ENCODE results near the gene PACS2.

The PACS2 gene

DNA sequence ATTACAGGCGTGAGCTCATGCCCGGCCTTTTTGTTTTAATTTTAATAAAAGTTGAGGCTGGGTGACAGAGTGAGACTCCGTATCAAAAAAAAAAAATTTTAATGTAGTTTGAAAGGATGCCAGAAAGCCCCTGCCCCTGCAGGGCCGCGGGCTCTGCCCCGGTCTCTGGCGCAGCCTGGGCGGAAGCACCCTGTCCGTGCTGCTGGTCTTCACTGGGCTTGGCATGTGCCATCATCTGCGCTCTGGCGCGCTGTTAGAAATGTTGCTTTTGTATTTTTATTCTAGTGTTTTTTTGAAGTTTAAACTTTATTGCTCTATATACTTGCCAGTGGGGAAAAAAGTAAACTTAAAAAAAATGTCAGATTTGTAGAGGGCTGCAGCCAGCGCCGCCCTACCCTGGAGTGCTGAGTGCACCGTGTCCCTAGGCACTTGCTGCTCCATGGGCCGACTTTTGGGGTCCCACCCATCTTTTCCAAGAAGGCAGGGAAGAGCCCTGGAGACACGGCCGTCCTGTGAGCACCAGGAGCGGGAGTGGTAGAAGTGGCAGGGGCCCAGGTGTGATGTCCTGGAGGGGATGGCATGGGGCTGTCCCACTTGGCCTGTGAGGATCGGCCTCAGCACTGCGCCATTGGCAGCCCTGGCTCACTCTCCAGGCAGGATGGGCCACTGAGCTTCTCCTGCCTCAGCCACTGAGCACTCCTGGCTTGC lies 109.1 kb downstream of the PACS2 start:
- DNase-seq (ENCODE audit: low spot score) = no peak

DNA sequence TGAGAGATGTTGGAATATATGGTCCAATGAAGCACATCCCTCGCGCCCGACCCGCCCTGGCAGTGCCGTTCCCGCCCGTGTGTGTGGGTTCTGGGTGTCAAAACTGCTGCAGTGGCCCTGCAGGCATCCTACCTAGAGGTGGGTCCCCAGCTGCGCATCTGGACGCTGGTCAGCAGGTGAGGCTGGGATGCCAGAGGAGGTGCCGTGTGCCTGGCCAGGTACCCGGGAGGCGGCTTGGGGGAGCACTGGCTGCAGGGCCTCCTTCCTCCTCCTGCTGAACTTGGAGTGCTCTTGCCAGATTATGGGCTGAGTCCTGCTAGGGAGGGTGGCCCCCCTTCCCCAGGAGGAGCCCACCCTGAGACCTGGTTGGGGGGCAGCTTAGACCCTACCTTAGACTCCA lies 110.3 kb downstream of the PACS2 start:
- no peak for DNase-seq (ENCODE audit: low spot score)

DNA sequence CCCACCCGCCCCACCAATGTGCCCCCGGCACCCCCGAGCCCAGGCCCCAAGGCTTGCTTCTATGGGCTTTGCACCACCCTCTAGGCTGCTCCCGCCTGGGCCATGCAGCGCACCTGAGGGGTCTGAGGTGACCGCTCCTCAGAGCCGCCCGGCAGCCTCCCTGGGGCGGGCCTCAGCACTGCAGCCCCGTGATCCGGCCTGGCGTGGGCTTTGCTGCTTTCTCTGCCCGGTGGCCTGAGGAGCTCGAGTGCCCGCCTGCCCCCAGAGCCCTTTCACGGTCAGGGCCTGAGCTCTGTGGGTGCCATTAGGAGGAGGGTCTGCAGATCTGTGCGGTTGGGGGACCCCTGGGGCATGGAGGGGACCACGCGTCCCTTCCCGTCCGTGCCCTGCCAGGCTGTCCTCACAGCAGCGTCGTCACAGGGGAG lies 111.3 kb downstream of the PACS2 start:
- no peak for DNase-seq (ENCODE audit: low spot score)

DNA sequence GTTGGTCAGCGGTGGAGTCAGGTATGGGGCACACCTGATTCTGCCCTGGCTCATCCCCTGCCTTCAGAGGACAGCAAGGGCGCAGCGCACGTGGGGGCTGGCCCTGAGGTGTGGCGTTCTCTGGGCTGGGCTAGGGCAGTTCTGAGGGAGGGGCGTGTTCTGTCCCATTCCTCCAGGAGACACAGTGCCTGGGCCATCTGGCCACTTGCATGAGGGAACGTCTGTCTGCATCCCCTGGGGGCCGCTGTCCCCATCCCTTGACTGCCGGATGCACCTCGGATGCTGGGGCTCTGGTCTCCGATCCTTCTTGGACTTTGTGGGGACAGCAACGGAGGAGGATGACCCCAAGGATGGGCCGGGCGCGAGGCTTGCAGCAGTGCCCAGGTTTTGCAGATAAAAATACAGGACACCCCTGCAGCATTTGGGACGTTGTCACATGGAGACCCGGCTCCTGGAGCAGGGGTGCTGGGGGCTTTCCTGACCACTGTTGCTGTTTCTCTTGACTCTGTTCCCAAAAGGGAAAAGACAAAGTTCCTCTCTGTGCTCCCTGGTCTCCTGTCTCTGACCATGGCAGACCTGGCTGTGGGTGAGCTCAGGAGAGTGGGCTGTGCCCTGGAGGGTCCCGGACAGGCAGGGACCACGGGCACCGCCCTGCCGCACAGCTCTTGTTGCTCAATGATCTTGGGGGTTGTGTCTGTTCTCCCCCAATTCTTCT lies 112.0 kb downstream of the PACS2 start:
- no peak for DNase-seq (ENCODE audit: low spot score)

DNA sequence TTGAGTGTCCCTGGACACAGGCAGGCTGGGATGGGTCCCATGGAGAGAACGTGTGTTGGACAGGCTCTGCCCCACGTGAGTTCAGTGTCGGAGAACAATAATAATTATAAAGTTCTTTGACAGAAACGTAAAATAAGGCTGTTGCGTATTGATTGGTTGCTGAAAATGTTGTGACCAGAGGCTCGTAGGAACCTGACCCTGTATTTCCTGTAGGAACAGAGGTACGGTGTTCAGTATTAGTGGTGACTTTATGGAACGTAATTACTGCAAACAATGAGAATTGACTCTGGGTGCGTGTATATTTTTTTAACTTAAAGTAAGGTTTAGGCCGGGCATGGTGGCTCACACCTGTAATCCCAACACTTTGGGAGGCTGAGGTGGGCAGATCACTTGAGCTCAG lies 112.9 kb downstream of the PACS2 start:
- no peak for DNase-seq (ENCODE audit: low spot score)

DNA sequence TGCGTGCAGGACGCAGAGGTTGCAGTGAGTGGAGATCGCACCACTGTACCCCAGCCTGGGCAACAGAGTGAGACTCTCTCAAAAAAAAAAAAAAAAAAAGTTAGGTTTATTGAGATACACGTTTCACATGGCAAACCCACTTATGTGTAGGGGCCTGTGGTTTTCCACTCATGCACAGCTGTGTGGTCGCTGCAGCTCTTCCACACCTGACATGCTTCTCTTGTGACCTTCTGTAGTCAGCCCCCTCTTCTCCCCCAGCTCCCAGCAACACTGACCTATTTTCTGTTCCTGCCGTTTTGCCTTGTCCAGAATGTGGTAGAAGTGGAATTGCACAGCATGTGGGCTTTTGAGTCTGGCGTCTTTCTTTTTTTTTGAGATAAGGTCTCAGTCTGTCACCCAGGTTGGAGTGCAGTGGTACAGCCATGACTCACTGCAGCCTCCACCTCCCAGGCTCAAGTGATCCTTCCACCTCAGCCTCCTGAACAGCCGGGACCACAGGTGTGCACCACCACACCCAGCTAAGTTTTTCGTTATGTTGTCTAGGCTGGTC lies 113.5 kb downstream of the PACS2 start:
- no peak for DNase-seq (ENCODE audit: low spot score)

DNA sequence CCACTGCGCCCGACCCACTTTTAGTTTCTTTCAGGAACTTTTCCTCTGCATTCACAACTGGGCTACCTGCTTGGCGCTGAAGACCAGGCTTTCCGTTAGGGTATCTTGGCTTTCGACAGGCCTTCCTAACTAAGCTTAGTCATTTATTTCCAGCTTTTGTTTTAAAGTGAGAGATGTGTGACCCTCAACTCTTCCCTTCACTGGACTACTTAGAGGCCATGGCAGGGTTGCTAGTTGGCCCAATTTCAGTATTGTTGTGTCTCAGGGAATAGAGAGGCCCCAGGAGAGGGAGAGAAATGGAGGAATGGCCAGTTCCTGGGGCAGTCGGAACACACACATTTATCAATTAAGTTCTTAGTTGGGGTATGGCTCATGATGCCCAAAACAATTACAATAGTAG lies 115.5 kb downstream of the PACS2 start:
- DNase-seq (ENCODE audit: low spot score) = no peak

DNA sequence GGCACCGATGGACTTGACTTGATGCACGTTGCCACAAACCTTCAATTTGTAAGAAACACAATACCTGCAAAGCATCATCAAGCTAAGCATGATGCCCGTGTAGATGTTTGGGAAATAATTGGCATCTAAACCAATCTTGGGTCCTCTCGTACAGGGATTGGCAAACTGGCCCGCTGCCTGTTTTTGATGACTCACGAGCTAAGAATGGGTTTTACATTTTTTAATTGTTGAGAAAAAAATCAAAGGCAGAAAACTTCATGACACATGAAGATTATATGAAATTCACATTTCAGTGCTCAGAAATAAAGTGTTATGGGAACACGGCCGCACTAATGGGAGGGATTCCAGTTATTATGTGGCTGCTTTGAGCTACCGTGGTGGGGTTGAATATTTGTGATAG lies 116.0 kb downstream of the PACS2 start:
- DNase-seq (ENCODE audit: low spot score) = no peak

DNA sequence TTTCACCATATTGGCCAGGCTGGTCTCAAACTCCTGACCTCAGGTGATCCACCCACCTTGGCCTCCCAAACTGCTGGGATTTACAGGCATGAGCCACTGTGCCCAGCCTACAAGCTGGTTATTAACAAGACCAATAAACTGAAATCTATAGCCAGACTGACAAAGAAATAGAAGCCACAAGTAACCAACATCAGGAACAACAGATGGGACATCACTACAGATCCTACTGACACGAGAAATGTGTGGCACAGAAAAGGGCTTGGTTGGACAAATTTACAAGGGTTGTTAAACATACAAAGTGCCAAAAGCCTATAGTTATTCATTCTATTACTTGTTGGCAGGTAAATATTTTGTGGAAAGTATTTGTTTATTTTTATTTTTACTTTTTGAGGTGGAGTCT lies 116.7 kb downstream of the PACS2 start:
- no peak for DNase-seq (ENCODE audit: low spot score)

DNA sequence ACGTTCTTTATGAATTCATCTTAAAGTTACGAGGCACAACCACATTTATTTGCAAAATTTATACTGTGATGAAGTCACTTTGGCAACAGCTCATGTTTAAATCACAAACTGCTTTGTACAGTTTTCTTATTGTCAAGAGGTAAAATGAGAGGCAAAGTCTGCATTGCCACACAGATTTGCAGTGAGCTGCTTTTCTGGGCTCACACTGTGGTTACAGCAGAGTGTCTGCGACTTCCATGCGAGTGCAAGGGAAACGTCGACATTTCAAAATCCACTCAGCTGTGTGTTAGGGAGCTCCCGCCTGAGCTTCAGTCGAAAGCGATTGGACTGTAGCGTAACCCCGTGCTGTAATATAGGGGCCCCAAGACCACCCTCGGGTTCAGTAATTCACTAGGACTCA lies 118.1 kb downstream of the PACS2 start:
- DNase-seq (ENCODE audit: low spot score) = no peak

DNA sequence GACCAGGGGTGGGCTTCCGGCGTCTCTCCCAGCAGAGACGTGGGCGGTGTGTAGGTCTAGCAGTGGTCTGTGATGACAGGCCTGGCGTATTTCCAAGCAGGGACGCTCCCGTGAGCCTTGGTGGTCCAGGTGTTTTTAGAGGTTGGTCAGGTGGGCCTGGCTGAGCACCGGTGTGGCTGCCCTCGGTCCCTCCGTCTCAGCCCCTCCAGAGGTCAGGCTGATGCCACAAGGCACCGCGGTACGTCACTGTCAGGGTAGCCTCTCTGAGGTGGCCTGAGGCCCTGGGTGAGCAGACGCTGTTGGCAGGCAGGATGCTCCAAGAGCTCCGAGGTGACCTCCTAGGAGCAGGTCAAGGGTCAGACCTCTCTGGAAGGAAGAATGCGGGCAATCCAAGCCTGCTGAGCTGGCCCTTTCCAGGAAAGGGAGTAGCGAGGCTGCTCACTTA lies 118.6 kb downstream of the PACS2 start:
- no peak for DNase-seq (ENCODE audit: low spot score)

DNA sequence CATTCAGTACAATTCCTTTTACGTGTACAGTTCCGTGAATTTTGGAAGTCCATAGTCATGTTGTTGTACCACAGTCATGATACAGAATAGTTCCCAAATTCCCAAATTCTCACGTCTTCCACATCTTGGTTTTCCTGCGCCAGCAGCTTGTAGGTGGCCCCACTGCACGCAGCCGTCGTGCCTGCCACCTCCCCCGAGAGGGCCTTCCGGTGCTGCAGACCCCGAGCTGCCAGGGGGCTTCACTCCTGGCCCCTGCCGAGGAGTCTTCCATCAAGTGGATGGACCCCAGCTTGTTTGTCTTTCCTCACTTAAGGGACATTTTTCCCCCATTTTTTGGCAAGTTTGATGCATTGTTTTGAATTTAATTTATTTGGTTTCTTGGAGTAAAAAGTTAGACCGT lies 121.9 kb downstream of the PACS2 start:
- no peak for DNase-seq (ENCODE audit: low spot score)

DNA sequence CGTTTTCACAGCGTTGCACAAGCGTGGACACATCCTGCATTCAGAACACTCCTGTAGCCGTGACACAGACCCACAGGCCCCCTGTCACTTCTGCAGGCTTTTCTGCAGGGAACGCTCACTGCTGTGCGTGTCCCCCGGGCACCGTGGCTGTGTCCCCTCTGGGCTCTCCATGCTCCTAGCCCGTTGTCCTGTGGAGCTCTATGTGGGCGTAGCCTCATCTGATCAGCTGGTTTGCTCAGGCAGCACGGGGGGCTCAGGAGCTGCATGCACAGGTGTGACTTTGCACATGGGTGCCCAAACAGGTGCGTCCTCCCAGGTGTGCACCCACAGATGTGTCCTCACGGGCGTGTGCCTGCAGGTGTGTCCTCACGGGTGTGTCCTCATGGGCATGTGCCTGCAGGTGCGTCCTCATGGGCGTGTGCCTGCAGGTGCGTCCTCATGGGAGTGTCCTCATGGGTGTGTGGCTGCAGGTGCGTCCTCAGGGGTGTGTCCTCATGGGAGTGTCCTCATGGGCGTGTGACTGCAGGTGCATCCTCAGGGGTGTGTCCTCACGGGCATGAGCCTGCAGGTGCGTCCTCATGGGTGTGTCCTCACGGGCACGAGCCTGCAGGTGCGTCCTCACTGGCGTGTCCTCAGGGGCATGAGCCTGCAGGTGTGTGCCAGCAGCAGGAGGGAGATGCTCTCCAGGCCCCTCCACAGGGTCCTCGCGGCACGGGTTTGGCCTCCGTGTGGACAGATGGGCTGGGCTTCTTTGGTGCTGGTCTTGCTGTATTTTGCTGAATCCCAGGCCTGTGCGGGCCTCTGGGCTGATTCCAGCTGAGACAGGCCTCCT lies 122.6 kb downstream of the PACS2 start:
- no peak for DNase-seq (ENCODE audit: low spot score)

DNA sequence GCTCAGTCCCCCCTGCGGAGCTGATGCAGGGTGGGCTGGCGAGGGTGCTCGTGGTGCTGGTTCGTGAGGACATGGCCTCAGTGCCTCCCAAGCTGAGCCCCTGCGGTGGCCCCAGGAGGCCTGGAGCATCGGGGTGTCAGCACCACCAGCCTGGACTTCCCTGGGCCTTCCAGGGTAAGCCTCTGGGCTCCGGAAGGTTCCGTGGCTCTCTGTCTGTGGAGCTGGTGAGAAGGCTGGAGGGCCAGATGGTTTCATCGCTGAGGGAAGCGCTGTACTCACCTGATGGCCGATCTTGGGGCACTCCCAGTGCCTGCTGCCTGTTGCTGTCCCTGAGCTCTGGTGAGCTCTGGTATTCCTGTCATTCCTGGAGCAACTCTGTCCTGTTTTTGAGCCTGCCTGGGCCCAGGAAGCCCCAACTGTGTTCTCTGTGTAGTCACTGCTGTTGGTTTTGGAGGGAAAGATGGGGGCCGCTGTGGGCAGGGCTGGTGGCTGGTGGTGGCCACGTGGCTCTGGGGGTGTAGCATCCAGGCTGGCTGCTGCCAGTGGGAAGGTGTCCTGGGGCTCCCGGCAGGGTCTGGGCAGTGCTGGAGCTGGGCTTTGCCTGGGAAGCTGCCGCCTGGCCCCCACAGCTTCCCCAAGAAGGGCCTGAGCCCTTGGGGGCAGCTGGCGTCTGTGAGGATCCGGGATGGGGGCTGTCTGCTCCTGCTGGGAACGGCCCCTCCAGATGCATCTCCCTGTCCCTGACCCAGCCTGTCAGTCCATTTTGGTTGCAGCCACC lies 123.4 kb downstream of the PACS2 start:
- DNase-seq (ENCODE audit: low spot score) = no peak

DNA sequence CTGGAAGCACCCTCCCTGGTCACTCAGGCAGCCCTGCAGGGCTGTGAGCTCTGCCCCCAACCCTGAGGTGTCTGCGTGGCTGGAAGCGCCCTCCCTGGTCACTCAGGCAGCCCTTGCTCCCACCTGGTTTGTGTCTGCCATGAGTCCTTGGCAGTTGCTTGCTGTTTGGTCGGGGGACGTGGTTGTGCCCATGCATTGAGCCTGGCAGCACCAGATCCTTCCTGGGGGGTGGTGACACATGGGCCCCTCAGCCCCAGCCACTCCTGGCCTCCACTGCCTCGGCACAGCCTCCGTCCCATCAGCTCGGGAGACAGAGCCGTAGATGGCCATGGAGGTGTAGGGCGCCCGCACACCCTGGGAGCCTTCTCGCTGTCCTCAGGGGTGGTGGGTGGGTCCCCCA lies 124.6 kb downstream of the PACS2 start:
- no peak for DNase-seq (ENCODE audit: low spot score)

DNA sequence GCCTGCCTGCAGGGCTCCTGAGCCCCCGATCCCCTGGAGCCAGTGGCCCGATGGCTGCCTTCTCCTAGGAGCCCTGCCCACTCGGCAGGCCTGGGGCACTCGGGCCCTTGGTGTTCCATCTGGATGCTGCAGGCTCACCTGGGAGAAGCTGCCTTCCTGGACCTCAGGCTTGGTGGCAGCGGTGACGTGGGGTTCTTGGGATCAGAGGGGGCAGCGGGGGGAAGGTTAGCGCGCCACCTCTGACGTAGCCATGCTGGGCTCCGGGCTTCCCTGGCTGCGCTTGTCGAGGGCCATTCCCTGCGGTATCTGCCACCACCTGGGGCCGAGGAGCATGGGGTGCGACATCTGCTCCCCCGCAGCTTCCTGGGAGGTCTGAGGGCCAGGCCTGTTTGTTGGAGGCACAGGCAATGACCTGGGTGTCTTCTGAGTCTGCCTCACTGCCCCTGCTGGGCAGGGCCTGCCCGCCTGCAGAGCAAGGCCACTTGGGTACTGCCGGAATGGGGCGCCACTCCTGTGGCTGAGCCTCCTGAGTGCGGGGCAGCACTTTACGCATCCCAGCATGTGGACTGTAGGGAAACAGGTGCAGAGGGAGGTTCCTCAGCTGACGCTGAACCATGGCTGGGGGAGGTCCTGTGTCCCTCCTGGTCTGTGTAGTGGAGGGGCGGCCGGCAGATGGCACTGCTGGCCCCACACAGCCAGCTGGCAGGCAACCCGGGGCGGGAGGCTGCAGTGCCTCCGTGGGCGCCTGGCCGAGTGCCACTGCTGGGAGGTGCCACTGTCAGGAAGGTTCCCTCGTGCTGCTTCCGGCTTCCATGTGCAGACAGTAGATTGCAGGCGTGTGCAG lies 125.4 kb downstream of the PACS2 start:
- DNase-seq (ENCODE audit: low spot score) = no peak

DNA sequence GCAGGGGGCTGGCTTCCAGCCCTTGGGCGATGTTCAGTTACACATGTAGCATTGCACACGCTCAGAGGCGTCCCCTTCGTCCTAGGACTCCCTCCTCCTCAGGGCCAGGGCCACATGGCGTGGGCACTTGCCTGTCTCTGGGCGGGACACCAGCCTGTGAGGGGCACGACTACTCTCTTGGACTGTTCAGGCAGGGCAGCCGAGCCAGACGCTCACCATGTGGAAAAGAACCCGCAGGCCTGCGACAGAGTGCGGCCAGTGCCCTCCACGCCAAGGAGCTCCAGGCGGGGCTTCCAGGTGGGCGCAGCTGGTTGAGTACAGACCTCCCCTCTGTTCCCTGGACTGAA lies 126.0 kb downstream of the PACS2 start:
- DNase-seq (ENCODE audit: low spot score) = no peak

DNA sequence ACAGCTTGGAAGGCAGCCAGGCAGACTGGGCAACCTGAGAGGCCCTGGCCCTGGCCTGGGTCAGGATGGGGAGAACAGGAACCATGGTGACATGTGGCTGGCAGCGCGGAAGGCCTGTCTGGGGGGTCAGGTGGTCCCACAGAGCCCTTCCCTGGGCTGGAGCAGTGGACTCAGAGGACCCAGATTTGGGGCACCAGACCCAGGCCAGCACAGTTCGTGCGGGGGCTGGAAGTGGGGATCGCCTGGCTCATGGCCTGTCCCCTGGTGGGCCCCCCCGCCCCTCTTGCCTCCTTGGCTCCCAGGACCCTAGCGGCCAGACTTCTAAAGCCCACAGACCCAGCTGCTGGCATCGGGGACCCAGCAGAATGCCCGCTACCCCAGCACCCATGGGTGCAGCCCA lies 126.4 kb downstream of the PACS2 start:
- DNase-seq (ENCODE audit: low spot score) = no peak

DNA sequence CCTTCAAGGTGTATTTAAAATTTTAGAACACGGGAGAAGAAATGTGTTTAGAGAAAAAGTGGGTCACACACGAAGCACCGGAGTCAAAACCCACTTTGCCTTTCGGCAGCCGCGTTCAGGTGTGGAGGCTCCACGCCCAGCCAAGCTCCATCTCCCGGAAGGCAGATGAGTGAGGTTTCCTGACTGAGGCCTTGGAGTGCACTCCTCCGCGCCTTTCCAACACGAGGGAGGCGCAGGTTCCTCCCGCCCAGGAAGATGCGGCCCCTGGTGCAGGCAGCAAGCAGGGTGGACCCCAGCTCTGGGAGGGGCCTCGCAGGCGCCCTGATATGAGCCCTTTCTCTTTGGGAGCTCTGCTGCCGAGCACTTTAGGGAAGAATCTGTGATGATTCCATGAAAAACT lies 127.6 kb downstream of the PACS2 start:
- no peak for DNase-seq (ENCODE audit: low spot score)

DNA sequence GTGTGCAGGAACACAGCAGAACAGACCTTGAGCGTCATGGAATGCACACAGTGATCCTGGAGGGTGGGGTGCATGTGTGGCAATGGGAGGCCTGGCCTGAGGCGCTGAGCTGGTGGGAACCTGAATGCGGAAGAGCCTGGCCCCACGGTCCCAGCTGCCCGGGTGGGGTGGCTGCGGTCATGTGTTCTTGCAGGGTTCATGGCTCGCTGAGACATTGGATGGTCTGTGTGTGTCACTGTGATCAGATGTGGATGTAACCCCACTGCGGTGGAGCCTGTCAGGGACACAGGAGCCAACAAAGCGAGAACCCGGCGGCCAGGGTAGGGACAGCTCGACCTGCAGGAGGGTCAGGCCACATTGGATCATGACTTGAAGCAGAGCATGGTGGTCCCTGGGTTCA lies 128.3 kb downstream of the PACS2 start:
- DNase-seq (ENCODE audit: low spot score) = no peak

DNA sequence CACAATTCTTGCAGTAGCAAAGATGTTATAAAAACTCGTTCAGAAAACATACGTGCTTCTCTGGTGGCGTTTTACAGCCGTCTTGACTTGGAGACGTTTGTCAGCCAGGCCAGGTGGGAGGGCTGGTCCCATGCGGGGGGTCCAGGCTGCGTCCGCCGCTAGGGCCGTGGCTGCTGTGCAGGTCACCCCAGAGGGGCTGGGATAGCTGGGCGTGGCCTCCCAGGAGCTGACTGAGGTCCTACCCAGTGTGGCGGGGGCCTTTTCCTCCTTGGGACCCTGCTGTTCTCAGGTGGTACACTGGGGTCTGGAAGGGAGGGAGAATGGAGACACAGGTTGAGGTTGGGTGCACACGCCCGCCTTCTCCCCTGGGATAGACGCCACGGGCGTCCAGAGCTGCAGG lies 130.3 kb downstream of the PACS2 start:
- DNase-seq (ENCODE audit: low spot score) = no peak

Data from pons (tissue), 1 donor.